ENCODE measurements around the gene OR8G1.

GRCh38 chr11:124222407-124222806, 18.5 kb upstream of the OR8G1 start:
- TF ChIP-seq, protein P1, sequence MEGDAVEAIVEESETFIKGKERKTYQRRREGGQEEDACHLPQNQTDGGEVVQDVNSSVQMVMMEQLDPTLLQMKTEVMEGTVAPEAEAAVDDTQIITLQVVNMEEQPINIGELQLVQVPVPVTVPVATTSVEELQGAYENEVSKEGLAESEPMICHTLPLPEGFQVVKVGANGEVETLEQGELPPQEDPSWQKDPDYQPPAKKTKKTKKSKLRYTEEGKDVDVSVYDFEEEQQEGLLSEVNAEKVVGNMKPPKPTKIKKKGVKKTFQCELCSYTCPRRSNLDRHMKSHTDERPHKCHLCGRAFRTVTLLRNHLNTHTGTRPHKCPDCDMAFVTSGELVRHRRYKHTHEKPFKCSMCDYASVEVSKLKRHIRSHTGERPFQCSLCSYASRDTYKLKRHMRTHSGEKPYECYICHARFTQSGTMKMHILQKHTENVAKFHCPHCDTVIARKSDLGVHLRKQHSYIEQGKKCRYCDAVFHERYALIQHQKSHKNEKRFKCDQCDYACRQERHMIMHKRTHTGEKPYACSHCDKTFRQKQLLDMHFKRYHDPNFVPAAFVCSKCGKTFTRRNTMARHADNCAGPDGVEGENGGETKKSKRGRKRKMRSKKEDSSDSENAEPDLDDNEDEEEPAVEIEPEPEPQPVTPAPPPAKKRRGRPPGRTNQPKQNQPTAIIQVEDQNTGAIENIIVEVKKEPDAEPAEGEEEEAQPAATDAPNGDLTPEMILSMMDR (conservative IDR thresholded peaks at IDR 0.05; ENCODE audit: low read depth, low read length) = no peak
- TF ChIP-seq EZH2 (IDR thresholded peaks at IDR 0.05; ENCODE audit: low read length, unreplicated experiment) = no peak
- TF ChIP-seq EZH2phosphoT487 (IDR thresholded peaks at IDR 0.05; ENCODE audit: borderline replicate concordance, low read length) = no peak
